Measurements from ENCODE around the gene ZNG1A.
"Not testable (repeated sequence)": the region's sequence is repeated elsewhere in the genome, so short reads cannot be mapped to it uniquely, and the experiment has no call there.

DNA sequence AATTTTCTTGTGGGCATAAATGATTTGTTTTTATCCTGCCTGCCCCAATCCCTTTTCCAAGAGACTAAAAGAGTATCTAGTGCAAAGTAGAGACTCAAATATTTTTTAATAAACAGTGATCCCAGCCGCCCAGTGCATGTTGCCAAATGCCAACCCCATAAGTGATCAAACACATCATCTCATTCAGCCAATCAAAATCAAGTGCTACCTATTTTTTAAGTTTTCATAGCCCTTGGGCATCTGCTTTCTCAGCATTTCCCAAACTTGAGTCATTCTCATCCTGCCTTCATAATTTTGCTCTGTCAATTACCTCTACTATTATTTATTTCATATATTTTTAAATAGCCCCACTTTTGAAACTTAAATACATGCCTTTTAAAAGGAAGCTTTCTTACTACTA lies 88.0 kb downstream of the ZNG1A start:
- not testable (repeated sequence) for TF ChIP-seq CTCF (IDR thresholded peaks at IDR 0.05 in 8 of 11, conservative IDR thresholded peaks at IDR 0.05 in 3 of 11); POLR2AphosphoS5 (IDR thresholded peaks at IDR 0.05)
